PC-9 (cell line): ENCODE measurements around the gene KLHDC4.

Experiments used
- CTCF ChIP-seq: fragments of 200-600 bp; sonication (generic); conservative IDR thresholded peaks from 2 replicates; pipeline ENCODE4 v1.6.1; 2017; ENCODE audit warnings: mixed run types, antibody characterized with exemption, mild to moderate bottlenecking, moderate library complexity
- EZH2 ChIP-seq: fragments of 200-600 bp; sonication (generic); IDR thresholded peaks from 2 replicates; pipeline ENCODE4 v1.8.0; 2017; ENCODE audit warnings: antibody characterized with exemption, low read depth

GRCh38 chr16:87761060-87761459, 4.7 kb downstream of the KLHDC4 start:
- TF ChIP-seq CTCF (no peak), EZH2 (no peak)
